Left lobe of liver (tissue), 2 donors: Measurements from ENCODE around the gene TGFBR1. TPM values are rescaled to one million over a fixed set of nuclear protein-coding genes. Genes with fewer than 3 reads are reported as not detected.

ENCODE experiments used
- ATAC-seq: fragments of 200-7000 bp; cut with Tn5 transposase; one replicate; pipeline ENCODE4 v1.9.1; 2020; ENCODE audit warnings: mild to moderate bottlenecking, moderate library complexity
- DNase-seq: peaks from one replicate; pipeline ENCODE4 v3.0.0-alpha.2; 2020; ENCODE audit warnings: low spot score
- total RNA-seq: library from RNA; stranded (reverse); gene quantifications from one replicate; pipeline ENCODE4 v1.2.1, GENCODE V29; 2021
- donor health status: DM: no; HTN: no; CAD: no; lungs with moderate emphysema.
- donor health status: DM: no; HTN: yes; CAD: no.

TGFBR1 gene
- total RNA-seq, result 13.5 TPM

DNA sequence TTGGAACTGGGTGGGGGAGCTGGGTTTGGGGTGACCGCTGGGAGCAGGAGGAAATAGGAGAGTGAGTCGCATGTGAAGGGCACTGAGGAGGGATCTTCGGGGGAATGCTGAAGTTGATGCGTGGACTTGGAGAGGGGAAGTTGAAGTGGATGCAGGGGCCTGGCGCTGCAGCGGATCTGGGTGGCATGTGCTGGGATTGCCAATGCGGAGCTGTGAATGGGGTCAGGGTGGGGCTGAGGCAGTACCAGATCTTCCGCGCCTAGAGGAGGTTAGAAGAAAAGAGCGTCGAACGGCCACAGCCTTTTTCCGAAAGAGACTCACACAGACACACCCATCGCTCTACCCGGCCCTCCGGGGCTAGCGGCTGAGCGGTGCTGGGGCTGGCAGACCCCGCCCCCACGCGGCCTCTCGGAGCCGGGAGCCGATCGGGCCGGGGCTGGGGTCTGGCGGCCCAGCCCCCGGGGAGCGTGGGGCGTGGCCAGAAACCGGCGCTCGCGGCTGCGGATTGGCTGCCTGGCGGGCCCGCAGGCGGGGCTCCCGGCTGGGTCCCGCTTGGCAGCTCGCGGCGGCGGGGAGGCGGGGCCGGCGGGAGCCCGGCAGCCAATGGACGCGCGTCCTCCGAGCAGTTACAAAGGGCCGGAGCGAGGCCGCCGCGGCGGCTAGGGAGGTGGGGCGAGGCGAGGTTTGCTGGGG is at the start of gene TGFBR1:
TSS of gene TGFBR1 (plus strand) at position 655 of the 693 bp plus-strand sequence. CDS start 93 bp downstream, outside the sequence.
- ATAC-seq (peak; percentile 91), DNase-seq (peak; percentile 95)

DNA sequence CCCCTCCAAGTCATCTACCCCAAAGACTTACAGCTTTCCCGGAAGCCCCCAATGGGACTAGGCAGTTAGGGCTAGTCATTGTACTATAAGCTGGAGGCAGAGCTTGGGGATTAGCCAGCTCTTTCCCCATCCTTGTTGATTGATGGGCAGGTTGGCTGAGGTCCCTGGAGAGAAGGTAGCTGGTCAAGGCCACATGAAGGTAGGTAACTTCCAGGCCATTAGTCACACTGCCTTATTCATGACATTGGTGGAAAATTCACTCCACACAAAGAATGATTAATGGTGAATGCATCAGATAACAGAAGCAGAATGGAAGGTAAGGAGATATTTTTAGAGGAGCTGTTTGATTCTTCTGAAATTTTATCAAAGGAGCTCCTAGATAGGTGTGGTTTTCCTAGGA is 49.5 kb upstream of the TGFBR1 start:
- peak; percentile 72 for ATAC-seq

DNA sequence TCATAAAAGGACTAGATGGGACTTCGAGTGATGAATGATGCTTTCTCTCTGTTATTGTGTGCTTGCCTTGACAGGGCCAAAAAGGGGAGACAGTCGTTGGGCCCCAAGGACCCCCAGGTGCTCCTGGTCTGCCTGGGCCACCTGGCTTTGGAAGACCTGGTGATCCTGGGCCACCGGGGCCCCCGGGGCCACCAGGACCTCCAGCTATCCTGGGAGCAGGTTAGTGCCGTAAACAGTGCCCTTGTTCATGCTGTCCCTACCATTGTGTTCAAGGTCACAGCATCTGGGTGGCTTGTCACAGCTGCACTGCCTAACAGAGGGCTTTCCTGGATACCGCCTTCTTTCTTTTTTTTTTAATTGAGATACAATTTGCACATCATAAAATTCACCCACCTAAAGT is 48.7 kb upstream of the TGFBR1 start:
- ATAC-seq, result no peak
- DNase-seq, result no peak

More for the DNA sequence above, 49.5 kb upstream of the TGFBR1 start:
- DNase-seq, result peak; percentile 53

- DNase-seq (no peak), ATAC-seq (no peak)
Measured at GRCh38 chr9:99056886-99057664, 47.8 kb upstream of the TGFBR1 start.

DNA sequence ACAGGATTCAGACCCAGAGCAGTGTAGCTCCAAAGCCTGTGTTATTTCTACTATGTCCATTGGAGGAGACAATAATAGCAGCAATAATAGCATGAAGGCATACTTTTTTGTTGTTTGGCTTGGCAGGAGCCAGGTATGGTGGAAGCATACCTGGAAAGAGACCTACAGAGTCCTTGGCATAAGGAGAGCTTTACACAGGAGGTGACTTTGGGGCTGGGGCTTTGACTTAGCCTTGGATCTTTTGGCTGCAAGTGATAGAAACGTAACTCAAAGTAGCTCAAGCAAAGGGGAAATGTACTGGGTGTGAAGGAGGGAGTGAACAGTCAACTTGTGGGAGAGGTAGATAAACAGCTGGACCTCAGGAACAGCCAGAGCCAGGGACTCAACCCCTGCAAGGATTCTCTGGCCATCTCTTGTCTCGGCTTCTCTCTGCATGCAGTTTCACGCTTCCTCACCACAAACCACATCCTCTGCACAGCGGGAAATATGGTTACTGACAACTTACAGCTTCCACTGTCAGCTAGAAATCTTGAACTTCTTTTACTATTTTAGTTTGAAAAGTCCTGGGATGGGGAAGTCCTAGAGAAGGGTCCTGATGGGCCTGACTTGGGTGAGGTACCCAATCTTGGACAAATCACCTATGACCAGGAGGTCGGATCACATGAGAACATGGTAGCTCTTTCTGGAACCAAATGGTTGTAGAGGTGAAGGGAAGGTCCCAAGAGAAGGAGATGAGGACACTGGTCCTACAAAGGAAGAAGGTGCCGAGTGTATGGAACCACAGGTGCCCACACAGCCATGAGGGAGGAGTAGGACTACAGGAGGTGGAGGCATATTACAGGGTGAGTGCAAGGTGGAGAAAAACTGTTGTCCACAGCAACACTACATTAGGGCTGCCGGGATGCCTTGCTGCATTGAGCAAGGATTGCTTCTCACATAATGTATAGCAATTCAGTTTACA is 47.0 kb upstream of the TGFBR1 start:
- peak; percentile 27 for ATAC-seq
- no peak for DNase-seq

- peak; percentile 52 for ATAC-seq
Measured at GRCh38 chr9:99058964-99059921, 45.7 kb upstream of the TGFBR1 start.

GRCh38 chr9:99060621-99061020 is 44.3 kb upstream of the TGFBR1 start:
- ATAC-seq, result no peak

More at GRCh38 chr9:99058964-99059921, 45.7 kb upstream of the TGFBR1 start:
- no peak for DNase-seq

GRCh38 chr9:99062549-99062948 is 42.4 kb upstream of the TGFBR1 start:
- ATAC-seq, result no peak
- DNase-seq, result no peak

More at GRCh38 chr9:99060621-99061020, 44.3 kb upstream of the TGFBR1 start:
- no peak for DNase-seq

DNA sequence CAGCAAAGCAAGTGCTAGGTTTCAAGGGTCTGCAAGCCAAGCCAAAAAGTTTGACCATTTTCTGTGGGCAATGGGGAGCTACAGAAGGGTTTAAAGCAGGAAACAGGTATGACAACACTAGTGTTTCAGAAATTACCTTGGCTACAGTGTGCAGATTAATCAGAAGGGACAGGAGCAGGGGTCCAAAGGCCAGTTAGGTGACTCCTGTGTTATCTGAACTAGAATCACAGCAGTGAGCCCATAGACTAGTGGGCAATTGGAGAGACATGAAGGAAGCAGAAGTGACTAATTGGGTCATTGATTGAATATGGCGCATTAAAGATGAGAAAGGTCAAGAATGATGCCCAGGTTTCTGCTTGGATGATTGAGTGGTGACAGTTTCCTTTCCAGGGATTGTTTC is 41.4 kb upstream of the TGFBR1 start:
- DNase-seq, result no peak
- peak; percentile 38 for ATAC-seq

DNA sequence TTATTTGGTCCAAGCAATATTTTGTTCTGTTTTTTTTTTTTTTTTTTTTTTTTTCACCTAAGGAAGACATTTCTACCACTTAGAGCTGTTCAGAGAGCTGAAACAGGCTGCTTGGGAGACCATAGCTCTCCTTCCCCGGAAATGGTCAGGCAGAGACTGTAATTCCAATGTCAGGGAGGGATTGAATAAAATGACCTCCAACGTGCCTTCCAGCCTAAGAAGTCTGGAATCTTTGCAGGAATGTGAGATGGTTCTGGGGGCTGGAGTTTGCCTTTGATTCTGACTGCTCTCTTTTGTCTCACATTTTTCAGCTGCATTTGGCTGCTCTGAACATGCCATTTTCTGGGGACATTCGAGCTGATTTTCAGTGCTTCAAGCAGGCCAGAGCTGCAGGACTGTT is 38.3 kb upstream of the TGFBR1 start:
- ATAC-seq, result no peak
- DNase-seq, result no peak

- DNase-seq, result no peak
- no peak for ATAC-seq
Measured at GRCh38 chr9:99069075-99069474, 35.8 kb upstream of the TGFBR1 start.

GRCh38 chr9:99069546-99069945 is 35.4 kb upstream of the TGFBR1 start:
- no peak for DNase-seq

GRCh38 chr9:99070681-99071080 is 34.2 kb upstream of the TGFBR1 start:
- no peak for ATAC-seq
- DNase-seq, result no peak

More at GRCh38 chr9:99069546-99069945, 35.4 kb upstream of the TGFBR1 start:
- ATAC-seq, result no peak

GRCh38 chr9:99071313-99072039 is 33.4 kb upstream of the TGFBR1 start:
- ATAC-seq (no peak), DNase-seq (no peak)

GRCh38 chr9:99072040-99072394 is 32.9 kb upstream of the TGFBR1 start:
- DNase-seq, result no peak
- no peak for ATAC-seq

DNA sequence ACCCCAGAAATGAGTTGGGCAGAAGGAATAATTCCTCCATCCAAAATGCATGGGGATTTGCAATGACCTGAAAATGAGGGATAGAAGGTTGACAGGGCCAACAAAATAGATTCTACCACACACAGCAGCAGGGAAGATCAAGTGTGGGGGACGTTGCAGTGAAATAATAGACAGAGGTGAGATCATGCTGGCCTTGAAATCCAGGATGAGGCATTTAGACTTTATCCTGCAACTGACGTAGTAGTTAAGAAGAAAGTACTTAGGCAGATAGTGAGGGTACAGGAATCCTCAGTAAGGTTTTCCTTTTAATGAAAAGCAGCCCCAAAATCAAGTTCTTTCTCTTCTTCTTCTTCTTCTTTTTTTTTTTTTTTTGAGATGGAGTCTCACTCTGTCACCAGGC is 31.6 kb upstream of the TGFBR1 start:
- DNase-seq (no peak), ATAC-seq (no peak)

DNA sequence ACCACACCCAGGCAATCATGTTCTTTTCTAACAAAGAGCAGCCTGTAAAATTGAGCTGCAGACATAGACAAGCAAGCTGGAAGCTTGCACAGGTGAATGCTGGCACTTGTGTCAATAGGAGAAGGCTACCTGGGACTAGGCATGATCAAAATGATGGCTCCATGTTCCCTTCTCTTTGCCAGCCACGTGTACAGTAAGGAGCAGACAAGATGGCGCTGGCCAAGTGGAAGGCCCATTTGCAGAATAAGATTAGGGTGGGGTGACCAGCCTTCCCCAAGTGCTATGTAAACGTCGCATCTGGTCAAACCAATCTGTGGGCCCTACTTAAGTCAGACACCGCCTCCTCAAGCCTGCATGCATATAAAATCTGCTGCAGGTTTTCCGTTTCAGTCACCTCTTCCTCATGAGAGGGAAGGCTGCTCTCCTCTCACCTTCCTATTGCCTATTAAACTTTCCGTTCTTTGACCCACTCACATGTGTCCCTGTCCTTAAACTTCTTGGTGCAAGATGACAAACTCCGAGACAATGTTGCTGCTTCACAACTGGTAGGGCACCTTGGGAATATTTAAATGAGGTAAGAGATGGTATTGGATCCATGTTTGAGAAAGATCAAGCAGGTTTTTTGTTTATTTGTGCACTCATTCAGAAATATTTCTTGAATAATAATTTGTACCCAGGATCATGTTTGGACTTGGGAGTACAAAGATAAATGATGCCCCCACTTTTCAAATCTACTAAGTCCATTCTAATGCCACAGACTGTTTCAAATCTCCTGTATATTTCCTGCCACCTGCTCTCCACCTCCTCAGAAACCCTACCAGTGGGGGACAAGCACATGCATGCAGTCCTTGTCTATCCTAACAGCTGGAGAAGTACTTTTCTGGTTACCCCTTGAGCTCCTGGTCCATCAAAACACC is 30.7 kb upstream of the TGFBR1 start:
- ATAC-seq, result no peak
- no peak for DNase-seq

- DNase-seq (no peak), ATAC-seq (no peak)
Measured at GRCh38 chr9:99074902-99075245, 30.0 kb upstream of the TGFBR1 start.
